Measurements from ENCODE around the gene ANKS3.

DNA sequence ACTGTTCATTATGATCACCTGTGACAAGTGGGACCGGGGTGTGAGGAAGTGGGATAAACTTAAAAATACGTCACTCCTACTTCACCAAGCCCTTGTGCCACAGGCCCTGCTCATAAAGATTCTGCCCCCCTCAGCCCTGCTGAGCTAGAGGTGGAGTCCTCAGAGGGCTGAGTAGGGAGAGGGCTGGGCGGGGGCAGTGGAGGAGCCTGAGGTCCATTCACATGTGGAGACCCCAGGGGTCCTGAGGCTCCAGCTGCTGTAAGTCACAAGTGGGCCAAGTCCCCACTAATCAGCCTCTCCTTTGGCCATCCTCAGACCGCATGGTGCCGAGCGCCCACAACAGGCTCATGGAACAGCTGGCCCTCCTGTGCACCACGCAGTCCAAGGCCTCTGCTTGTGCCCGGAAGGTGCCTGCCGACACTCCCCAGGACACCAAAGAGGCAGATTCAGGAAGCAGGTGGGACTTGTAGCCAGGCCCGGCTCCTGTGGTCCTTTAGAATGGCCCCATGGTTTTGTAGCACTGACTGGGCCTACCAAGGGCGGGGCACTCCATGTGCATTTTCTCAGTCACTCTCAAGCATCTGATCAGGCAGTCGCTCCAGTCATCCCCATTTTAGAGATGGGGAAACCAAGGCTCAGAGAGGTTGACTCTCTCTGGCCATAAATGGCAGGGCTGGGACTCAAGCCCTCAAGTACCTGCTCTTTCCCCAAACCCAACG, 10.6 kb upstream of the ANKS3 start:
- TF ChIP-seq, protein P1, sequence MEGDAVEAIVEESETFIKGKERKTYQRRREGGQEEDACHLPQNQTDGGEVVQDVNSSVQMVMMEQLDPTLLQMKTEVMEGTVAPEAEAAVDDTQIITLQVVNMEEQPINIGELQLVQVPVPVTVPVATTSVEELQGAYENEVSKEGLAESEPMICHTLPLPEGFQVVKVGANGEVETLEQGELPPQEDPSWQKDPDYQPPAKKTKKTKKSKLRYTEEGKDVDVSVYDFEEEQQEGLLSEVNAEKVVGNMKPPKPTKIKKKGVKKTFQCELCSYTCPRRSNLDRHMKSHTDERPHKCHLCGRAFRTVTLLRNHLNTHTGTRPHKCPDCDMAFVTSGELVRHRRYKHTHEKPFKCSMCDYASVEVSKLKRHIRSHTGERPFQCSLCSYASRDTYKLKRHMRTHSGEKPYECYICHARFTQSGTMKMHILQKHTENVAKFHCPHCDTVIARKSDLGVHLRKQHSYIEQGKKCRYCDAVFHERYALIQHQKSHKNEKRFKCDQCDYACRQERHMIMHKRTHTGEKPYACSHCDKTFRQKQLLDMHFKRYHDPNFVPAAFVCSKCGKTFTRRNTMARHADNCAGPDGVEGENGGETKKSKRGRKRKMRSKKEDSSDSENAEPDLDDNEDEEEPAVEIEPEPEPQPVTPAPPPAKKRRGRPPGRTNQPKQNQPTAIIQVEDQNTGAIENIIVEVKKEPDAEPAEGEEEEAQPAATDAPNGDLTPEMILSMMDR (conservative IDR thresholded peaks at IDR 0.05; ENCODE audit: low read depth, low read length): no peak
- TF ChIP-seq EZH2 (IDR thresholded peaks at IDR 0.05; ENCODE audit: low read length, unreplicated experiment): no peak
- TF ChIP-seq EZH2phosphoT487 (IDR thresholded peaks at IDR 0.05; ENCODE audit: borderline replicate concordance, low read length): no peak

Data from PC-3 (cell line).